Left kidney (tissue), 2 donors: ENCODE data around the gene CKB. TPM values are rescaled to one million over a fixed set of nuclear protein-coding genes. Genes with fewer than 3 reads are reported as not detected.
"Not testable (repeated sequence)": the region's sequence is repeated elsewhere in the genome, so short reads cannot be mapped to it uniquely, and the experiment has no call there.

ENCODE experiments used
- DNase-seq: peaks from one replicate; pipeline ENCODE4 v3.0.0-alpha.2; 2013
- polyA plus RNA-seq: library from polyadenylated mRNA; unstranded; fragments of 120-200 nt; gene quantifications from one replicate; pipeline ENCODE4 v1.2.1, GENCODE V29; 2013; ENCODE audit not compliant: insufficient read length

The CKB gene
- polyA plus RNA-seq, 1 donor = 103 TPM

DNA sequence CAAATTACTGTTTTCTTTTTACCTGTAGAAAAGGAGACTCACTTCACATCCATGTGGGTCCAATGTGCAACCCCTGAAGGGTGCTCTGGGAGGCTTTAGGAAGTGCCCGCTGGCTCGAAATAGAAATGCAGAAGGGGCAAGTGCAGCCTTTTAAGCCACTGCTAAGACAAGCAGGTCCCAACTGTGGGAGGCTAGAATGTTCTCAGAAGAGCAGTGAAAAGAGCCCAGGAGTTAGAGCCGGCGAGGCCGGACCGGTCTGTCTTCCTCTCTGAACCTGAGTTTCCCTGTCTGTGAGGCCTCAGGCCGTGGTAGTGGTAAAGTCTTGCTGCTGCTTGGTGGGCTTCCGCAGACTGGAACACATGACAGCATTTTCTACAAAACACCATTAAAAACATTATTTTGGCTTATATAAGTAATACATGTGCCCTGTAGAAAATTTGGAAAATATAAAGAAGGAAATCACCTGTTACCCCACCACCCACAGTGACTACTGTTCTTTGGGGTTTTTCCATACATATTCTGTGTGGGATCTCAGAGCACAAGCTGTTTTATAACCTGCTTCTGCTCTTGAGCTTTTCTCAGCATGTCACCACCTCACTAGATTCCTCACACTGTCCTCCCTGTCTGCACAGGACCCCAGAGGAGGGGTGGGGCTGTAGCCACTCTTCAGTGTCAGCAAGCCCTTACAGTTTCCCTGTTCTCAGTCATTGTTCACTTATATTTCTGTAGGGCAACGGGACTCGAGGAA is 6.0 kb downstream of the CKB start:
- DNase-seq = no peak

DNA sequence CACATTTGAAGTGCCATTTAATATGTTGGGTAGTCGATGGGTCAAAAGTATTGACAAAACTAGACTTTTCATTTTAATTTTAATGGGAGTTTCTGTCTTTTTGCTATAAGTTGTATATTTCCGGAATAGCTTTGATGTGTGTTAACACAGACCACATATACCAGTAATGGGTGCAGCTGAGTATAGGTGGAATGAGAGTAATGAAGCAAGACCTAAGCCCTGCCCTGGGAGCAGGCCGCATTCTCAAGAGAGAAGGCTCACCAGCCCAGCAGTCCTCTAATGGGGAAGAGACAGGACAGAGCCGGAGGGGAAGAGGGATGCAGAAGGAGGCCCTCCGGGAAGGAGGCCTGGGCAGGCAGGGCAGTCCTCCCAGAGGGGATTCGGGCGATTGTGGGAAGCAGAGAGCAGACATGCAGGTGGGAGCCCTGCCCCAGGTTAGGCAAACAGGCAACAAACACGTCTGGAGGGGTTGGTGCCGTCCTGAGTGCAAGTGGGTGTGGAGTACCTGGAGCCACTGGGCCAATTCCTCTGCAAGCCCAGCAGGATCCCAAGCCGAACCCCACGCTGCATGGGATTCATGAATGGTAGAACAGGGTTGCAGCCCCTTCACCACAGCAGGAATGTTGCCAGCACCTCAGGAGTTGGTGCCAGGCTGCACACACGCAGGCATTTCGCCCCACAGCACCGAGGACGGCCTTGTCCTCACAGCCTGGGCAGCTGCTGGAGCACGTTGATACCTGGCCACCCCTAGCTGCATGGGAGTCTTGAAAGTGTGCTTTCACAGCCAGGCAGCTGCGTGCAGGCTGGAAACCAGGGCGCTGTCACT is 7.8 kb downstream of the CKB start:
- DNase-seq = no peak

DNA sequence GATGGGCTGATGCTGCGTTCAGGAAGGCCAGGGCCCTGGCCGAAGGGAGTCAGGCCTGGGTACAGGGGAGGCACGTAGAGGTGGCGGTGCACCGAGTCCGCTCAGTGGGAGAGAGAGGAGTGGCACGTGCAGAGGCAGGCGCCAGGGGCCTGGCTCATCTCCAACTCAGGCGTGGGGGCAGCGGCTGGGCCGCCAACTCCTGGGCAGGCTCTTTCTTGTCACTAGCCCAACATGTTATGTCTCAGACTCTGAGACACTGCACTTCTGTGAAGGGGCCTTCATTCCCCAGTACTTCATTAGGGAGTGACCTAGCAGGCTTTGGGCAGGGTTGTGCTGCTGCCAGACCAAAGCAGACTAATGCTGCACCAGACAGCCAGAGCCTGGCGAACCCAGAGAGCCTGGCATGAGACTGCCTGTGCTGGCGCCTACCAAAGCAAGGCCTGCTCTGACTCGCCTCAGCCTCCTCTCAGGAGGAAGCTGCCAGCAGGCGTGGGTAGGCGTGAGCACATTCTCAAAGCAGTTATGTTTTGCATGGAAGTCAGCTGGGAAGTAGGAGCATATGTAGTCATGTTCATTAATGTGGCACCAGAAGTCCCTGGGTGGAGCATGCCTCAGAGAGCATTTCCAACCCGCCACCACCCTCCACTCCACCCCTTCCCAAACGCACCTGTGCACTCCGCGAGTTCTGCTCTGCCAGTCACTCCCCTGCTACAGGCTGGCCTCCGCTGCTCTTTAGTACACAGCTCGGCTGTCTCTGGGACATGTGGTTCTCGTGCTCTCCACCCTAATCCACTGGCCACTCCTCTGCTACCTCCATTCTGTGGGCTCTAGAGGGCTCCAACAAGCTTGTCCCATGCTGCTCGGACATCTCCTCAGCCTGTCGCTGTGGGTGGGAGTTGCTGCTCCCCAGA is 9.7 kb downstream of the CKB start:
- no peak for DNase-seq

DNA sequence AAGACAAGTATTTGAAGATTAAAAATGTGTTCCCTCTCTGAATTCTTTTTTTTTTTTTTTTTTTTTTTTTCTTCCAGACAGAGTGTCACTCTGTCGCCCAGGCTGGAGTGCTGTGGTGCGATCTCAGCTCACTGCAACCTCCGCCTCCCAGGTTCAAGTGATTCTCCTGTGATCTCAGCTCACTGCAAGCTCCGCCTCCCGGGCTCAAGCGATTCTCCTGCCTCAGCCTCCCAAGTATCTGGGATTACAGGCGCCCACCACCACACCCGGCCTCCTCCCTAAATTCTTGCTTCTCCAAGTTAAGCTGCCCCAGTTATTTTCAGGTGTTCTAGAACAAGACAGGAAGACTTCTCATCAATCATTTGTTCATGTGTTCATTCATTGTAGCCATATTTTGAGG is 10.4 kb downstream of the CKB start:
- DNase-seq = not testable (repeated sequence)

DNA sequence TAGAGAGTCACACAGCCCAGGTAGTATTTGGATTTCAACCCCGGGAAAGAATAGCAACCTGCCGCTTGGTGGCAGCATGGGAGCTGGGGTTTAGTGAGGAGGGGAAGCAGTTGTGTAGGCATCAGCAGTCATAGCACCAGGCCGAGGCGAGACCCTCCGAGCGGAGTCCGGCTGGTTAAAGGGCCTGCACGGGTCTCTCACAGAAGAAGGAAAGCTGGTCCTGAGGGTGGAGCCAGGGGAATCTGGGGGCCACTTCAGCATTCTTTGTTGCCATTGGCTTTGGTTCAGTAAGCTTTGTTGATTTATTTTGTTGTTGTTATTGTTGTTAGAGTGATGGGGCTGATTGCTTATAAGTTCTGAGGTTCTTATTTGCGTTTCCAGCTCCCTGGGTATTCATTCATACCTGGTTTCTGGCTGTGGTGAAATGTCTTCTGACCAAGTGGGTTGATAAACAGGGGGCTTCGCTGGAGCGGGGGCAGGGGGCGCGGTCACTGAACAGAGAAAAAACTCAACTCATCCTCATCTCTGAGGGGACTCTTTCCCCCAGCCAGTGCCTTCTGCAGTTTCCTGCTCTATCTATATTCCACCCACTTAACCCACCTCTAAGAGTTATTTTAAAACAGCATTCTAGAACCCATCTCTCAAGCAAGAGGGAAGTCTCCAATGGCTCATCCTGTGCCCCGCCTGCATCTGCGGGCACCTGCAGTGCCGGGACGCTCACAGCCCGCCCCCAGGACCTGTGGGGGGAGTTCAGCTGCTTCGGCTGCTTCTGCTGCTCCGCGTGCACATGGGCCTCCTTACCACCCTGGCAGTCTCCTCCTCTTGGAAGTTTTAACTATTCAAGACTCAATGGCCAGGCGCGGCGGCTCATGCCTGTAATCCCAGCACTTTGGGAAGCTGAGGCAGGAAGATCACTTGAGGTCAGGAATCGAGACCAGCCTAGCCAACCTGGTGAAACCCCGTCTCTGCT is 11.6 kb downstream of the CKB start:
- DNase-seq = no peak

DNA sequence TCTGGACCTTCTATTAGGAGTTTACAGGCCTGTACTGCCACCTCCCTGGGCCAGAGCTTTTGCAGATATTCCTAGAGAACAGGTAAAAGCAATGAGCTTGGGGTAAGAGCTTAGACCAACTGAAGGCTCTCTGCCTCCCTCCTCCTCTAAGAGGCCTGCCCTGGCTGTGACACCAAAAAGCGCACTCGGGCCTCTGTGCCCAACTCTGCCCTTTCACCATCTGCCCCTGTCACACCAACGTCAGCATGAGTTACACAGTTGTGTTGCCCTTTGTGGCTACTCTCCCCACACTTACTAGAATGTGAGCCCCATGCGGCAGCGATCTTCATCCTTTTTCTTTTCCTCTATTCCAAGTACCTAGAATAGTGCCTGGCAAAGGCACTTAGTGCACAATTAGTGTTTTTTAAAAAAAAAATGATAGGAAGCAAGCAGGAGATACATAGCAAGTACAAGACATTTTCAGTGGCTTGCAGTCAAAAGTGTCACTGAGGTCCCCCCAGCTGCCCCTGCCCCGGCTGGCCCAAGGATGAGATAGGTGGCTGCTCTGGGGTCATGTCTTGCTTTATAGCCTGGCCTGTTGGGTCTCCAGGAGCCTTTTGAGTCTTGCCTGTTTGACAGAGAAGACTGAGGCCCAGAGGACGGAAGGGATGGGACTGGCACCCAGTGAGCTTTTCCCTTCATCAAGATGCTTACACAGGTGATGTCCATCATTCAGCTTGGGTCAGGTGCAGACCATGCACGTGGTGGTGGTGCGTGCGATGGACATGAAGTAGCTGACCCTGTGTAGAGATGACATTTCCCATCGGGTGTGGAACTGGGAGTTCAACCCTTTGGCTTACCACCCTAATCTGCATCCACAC is 12.5 kb downstream of the CKB start:
- DNase-seq = no peak

DNA sequence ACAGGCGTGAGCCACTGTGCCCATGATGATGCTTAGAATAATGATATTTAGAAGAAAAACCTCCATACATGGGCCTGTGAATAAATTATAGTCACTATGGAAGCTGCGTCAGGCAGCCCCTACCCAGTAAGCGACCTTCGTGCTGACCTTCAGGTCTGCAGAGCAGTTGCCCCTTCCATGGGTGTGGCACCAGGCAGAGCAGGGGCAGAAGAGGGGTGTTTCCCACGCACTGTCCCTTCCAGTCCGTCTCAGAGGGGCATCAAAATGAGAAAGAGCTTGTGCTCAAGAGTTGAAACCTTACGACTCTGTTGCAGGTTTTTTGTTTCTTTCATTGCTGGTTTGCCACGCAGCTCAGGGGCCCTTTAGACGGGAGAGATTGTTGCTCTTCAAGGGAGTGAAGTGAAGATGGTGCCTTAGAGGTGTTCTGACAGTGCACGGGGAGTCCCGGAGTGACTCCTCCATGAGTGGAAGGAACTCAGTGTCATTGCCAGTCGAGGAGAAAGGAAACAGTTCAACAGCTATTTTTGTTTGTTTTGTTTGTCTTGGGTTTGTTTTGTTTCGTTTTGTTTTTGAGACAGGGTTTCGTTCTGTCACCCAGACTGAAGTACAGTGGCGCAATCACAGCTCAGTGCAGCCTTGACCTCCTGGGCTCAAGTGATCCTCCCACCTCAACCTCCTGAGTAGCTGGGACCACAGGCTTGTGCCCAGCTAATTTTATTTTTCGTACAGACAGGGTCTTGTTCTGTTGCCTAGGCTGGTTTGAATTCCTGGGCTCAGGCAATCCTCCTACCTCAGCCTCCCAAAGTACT is 13.9 kb downstream of the CKB start:
- no peak for DNase-seq

DNA sequence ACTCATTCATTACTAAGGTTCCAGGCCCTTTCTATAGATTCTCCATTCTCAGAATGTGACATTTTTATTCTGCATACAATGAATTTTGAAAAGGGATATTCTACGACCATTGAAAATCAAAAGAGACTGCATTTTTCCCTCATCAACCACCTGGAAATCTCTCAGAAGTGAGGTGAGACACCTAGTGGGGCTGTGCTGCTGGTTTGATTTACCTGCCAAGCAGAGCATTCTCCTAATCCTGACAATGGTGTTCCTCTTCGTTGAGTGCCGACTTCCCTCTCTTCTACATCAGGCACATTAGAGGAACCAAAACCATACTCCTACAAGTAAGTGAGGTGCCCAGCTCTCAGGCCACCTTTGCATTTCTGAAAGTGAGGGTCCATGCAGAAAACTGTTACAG is 14.9 kb downstream of the CKB start:
- DNase-seq = no peak

DNA sequence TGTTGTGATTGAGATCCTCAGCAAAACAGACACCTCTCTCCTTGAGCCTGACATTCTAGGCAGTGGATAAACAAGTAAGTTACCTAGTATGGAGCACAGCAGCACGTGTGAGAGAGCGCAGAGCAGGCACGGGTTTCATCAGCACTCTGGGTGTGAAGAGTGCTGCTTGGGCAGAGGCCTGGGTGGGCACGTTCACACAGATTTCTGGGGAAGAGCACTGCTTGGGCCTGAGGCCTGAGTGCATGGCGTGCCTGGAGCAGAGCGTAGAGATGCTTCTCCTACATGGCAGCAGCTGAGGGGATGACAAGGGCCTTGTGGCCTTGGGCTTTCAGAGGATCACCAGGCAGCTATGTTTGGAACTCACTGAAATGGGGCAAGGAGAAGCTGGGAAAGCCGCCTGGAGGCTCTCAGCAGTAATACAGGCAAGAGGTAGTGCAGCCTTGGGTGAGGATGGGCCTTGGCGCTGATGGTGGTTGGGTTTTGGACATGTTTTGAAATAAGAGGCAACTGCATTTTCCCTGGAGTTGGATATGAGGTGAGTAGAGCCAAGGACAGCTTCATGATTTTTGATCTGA is 17.6 kb downstream of the CKB start:
- no peak for DNase-seq

DNA sequence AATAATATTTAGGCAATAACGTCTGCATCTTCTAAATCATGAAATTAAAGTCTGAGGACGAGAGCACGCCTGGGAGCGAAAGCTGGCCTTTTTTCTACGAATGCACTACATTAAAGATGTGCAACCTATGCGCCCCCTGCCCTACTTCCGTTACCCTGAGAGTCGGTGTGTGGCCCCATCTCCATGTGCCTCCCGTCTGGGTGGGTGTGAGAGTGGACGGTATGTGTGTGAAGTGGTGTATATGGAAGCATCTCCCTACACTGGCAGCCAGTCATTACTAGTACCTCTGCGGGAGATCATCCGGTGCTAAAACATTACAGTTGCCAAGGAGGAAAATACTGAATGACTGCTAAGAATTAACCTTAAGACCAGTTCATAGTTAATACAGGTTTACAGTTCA is 19.3 kb downstream of the CKB start:
- no peak for DNase-seq

DNA sequence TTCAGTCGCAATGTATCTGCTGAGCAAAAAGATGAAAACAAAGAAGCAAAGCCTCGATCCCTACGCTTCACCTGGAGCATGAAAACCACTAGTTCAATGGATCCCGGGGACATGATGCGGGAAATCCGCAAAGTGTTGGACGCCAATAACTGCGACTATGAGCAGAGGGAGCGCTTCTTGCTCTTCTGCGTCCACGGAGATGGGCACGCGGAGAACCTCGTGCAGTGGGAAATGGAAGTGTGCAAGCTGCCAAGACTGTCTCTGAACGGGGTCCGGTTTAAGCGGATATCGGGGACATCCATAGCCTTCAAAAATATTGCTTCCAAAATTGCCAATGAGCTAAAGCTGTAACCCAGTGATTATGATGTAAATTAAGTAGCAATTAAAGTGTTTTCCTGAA is 19.8 kb downstream of the CKB start:
- no peak for DNase-seq

DNA sequence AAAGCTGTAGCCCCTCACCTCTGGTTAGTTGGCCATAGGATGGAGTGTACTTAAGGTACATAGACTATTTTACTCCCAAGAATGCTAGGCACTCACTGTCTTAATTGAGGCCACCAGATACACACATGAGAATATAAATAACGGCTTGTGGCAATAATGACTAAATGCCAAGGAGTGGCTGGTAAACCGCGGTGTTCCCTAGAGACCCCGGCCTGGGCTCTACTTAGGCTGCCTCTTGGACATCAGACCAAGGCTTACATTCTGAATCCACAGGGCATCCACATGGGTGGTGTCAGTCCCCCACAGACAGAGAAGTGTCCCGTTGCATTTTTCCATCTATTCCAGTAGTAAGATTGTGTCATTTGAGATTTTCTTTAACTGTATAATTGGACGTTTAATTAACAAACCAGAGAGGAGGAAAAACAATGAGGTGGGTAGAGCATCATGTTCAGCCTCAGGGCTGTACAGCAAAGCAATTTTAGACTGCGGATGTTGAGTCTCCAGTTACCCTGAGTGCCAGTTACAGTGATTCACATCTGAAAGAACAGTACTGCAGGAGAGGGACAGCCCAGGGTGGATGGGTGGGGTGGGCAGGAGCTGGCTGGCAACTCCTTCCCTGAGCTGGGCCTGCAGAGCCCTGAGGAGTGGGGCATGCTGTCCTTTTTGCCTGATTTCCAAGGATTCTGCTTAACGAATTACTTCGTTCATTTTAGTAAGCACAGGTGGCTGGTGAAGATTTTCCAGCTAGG is 20.5 kb downstream of the CKB start:
- DNase-seq = no peak

DNA sequence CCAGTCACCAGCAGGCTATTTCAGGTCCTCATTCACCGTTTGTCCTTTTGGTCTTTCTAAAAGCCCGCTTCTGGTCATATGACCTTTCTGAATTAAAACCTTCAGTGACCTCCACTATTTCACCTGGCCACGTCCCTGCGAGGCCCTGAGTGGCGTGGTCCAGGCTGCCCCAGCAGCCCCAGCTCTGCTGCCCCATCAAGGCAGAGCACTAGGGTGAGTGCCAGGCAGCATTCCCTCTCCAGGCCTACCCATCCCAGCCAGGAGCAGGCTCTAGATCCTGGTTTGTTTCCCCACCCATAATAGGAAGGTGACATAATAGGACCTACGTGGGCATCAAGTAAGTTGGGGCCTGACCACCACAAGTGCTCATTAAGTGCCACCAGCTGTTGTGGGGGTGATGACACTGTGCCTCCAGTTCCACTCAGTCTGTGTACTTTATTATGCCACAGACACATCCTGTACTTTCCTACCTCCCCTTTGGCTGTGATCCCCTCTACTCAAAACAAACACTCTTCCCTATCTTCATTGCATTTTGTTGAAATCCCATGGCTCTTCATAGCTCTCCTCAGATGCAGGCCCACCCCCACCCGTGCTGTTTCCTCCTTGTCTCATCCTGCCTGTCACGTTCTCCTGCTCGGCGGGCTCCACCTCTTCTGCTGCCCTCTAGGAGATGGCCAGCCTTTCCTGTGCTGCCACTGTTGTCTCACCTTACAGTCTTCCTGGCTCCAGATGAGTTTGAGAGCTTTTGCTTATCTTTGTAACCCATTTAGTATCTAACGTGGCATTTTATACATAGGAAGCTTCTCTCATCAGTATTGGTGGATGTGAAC is 21.4 kb downstream of the CKB start:
- DNase-seq = no peak

DNA sequence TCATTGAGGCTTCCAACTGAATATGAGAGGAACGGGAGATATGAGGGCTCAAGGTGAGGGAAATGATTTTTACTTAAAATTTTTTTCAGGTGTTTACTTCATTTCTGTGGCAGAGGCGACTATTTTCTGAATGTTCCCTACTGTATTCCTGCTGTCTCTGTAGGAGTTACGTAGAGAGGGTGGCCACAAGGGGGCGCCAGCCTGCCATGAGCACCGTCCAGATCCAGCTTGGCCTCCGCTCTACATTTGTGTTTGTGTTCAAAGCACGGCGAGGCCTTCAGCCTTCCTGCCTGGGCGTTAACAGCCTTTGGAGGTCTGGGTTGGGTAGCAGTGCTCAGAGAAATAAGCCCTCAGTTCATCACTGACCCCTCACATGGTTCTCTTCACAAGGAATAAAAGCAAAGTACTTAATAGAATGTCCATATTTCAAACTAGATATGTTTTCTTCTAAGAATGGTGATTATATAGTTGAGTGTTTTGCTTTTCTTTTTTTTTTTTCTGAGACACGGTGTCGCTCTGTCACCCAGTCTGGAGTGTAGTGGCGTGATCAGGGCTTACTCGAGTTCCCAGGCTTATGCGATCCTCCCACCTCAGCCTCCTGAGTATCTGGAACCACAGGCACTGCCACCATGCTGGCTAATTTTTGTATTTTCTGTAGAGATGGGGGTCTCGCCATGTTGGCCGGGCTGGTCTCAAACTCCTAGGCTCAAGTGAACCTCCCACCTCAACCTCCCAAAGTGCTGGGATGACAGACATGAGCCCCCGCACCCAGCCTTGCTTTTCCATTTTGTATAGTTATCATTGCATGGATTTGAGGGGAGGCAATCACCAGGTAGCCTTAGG is 22.3 kb downstream of the CKB start:
- DNase-seq = peak; percentile 78

DNA sequence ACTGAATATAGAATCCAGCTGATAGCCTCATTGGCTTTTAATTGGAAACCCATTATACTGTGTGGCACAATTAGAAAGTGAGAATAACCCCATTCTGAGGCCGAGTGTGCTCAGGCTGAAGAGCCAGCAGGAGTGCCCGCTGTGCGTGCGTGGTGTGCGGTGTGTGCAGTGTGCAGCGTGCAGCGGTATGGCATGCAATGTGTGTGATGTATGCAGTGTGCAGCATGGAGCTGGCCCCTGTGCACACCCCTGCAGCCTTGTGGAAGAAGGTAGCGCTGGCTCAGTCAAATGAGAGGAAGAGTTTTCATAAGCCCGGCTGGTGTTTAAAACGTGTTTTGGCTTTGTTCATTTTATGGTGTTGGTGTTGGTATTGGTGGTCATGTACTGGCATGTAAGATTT is 22.9 kb downstream of the CKB start:
- no peak for DNase-seq

DNA sequence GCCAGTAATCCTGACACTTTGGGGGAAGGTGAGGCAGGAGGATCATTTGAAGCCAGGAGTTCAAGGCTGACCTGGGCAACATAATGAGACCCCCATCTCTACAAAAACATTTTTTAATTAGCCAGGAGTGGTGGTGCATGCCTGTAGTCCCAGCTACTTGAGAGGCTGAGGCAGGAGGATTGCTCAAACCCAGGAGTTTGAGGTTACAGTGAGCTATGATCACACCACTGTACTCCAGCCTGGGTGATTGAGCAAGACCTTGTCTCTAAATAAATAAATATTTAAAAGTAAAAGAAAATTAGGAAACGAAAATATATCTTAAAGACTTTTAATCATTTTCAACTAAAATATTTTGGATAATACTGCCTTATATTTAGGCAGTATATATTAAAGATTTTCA is 25.9 kb downstream of the CKB start:
- DNase-seq = no peak
